22Rv1 (cell line): Measurements from ENCODE around the gene IQGAP2.

Source experiments
- CTCF ChIP-seq: fragments of 450-650 bp; IDR thresholded peaks from 2 replicates; pipeline ENCODE4 v1.5.1; 2017; ENCODE audit warnings: mild to moderate bottlenecking
- ZFX ChIP-seq: fragments of 450-650 bp; IDR thresholded peaks from 2 replicates; pipeline ENCODE4 v1.6.1; 2017; ENCODE audit warnings: antibody characterized with exemption, borderline replicate concordance

GRCh38 chr5:76716456-76717157, 313.5 kb downstream of the IQGAP2 start:
- no peak for TF ChIP-seq CTCF
- no peak for TF ChIP-seq ZFX
